Measurements from ENCODE around the gene DDC.

DNA sequence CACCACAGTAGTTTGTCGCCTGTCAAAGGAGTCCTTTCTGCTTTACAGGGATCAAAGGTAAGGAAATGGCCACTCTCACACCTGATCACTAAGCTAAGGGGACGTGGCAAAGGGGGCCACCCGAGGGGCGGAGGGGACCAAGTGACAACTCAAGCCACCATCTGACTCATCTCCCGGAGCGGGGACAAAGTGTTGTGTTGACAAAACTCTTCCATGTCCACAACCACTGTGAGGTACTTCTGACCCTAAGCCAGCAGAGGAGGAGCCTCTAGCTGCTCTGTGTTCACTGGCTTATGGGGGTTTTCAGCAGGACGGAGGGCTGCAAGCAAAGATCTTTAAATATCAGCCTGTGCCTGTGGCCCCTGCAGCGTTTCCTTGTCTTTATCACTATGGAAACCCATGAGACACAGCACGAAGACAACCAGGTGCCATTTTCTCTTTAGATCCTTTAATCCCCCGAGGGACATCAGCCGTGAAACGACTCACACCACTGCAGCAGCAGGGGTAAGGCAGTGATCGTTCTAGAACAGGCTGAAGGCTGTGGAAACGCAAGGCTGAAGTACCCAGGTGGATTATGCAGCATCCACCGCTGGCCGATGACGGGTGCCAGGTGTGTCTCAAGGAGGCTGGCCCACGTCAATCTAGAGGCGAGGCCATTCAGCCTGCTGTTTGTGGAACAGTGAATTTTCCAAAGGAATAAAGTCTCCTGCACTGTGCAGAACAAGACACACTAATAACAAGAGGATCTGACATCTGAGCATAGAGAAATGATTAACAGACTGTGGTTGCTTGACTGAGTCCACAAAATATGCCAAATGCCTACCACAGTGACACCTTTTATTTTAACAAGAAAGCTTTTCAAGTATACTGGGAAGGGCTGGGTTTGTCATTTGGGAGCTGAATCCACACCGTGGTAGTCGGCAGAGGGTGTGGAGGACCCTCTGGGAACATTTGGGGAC, 26.6 kb upstream of the DDC start:
- TF ChIP-seq, protein P1, sequence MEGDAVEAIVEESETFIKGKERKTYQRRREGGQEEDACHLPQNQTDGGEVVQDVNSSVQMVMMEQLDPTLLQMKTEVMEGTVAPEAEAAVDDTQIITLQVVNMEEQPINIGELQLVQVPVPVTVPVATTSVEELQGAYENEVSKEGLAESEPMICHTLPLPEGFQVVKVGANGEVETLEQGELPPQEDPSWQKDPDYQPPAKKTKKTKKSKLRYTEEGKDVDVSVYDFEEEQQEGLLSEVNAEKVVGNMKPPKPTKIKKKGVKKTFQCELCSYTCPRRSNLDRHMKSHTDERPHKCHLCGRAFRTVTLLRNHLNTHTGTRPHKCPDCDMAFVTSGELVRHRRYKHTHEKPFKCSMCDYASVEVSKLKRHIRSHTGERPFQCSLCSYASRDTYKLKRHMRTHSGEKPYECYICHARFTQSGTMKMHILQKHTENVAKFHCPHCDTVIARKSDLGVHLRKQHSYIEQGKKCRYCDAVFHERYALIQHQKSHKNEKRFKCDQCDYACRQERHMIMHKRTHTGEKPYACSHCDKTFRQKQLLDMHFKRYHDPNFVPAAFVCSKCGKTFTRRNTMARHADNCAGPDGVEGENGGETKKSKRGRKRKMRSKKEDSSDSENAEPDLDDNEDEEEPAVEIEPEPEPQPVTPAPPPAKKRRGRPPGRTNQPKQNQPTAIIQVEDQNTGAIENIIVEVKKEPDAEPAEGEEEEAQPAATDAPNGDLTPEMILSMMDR (IDR thresholded peaks at IDR 0.05 in 8 of 11, conservative IDR thresholded peaks at IDR 0.05 in 3 of 11), result peak in 1 of 11 experiments; percentile 2
- no peak for TF ChIP-seq POLR2A (IDR thresholded peaks at IDR 0.05)
